ENCODE data around the gene DCXR. TPM values are rescaled to one million over a fixed set of nuclear protein-coding genes. Genes with fewer than 3 reads are reported as not detected.

The DCXR gene
- total and polyA plus RNA-seq, 2 donors (not counting 1 experiment from before 2014, with no cell fraction given) = 63.9 to 143 TPM

GRCh38 chr17:82073446-82073845 is 35.9 kb upstream of the DCXR start:
- TF ChIP-seq EZH2 (IDR thresholded peaks at IDR 0.05; ENCODE audit: borderline replicate concordance, insufficient read depth, low read depth, low read length, poor library complexity, severe bottlenecking) (no peak), CTCF (IDR thresholded peaks at IDR 0.05) (no peak)
- H3K4me3 Mint-ChIP-seq = no peak overlapping the region
- no peaks in the 10 kb centered on the region for H3K9me3 Mint-ChIP-seq (ENCODE audit: insufficient read depth)
- H3K79me2 ChIP-seq (ENCODE audit: control insufficient read depth, insufficient read depth, low read length) = no peaks in the 10 kb centered on the region
- no peak overlapping the region for H2AFZ ChIP-seq (ENCODE audit: insufficient read depth, low read depth, low read length, poor library complexity, severe bottlenecking)
- DNase-seq (no peak), ATAC-seq (ENCODE audit: low read depth) (no peak)
- H3K4me2 ChIP-seq (replicated peaks; ENCODE audit: low read depth, low read length, poor library complexity, severe bottlenecking) = no peak overlapping the region
- no peaks in the 10 kb centered on the region for H3K4me1 ChIP-seq (ENCODE audit: control insufficient read depth in 2 of 2, insufficient read depth in 2 of 2, low read length in 2 of 2)
- no peak overlapping the region for H3K9ac ChIP-seq (ENCODE audit: low read length)
- no peaks in the 10 kb centered on the region for H3K27me3 ChIP-seq (replicated peaks in 1 of 4; ENCODE audit: control extremely low read depth in 1 of 4, control insufficient read depth in 3 of 4, insufficient read depth in 4 of 4, low read length in 3 of 4)
- no peak overlapping the region for H3K4me3 ChIP-seq (ENCODE audit: control extremely low read depth in 1 of 5, extremely low read depth in 1 of 5, insufficient read depth in 1 of 5, low read depth in 2 of 5, low read length in 4 of 5)
- no peaks in the 10 kb centered on the region for H3K27me3 Mint-ChIP-seq
- H3K9me3 ChIP-seq (ENCODE audit: control extremely low read depth in 1 of 3, control insufficient read depth in 2 of 3, insufficient read depth in 1 of 3, low read length in 2 of 3) = no peaks in the 10 kb centered on the region
- ChIA-PET CTCF (no interaction called here), POLR2A (no interaction called here)
- no peaks in the 10 kb centered on the region for H4K20me1 ChIP-seq (ENCODE audit: control insufficient read depth, insufficient read depth, low read length, poor library complexity, severe bottlenecking)
- no peak overlapping the region for H3K27ac ChIP-seq (ENCODE audit: low read length in 2 of 2)
- H3K4me1 Mint-ChIP-seq = no peaks in the 10 kb centered on the region
- WGBS (ENCODE audit: insufficient coverage) = 89% methylated on average over 3 of the region's 9 CpGs
- intact Hi-C loops (cut with micrococcal nuclease) = no loop called here
- no peaks in the 10 kb centered on the region for H3K36me3 ChIP-seq (replicated peaks in 1 of 2; ENCODE audit: control extremely low read depth in 1 of 2, control insufficient read depth in 1 of 2, extremely low read depth in 1 of 2, insufficient read depth in 2 of 2, low read length in 1 of 2)
- H3K27ac Mint-ChIP-seq = no peak overlapping the region

DNA sequence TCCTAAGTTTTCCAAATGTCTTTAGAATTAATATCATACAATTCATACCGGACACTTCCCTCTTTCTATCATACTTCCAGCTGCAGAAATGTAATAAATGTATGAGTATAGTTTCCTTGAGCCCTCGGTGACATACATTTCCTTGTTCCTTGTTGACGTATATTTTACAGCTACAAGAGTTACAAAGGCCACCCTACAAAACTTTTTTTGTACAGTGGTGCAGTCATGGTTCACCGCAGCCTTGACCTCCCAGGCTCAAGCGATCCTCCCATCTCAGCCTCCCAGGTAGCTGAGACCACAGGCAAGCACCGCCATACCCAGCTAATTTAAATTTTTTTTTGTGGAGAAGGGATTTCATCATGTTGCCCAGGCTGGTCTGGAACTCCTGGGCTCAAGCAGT is 35.3 kb upstream of the DCXR start:
- no peak overlapping the region for H3K9ac ChIP-seq (ENCODE audit: low read length)
- no peaks in the 10 kb centered on the region for H3K9me3 ChIP-seq (ENCODE audit: control extremely low read depth in 1 of 3, control insufficient read depth in 2 of 3, insufficient read depth in 1 of 3, low read length in 2 of 3)
- ATAC-seq (ENCODE audit: low read depth) (no peak), DNase-seq (no peak)
- H3K4me3 ChIP-seq (ENCODE audit: control extremely low read depth in 1 of 5, extremely low read depth in 1 of 5, insufficient read depth in 1 of 5, low read depth in 2 of 5, low read length in 4 of 5) = no peak overlapping the region
- no peaks in the 10 kb centered on the region for H3K79me2 ChIP-seq (ENCODE audit: control insufficient read depth, insufficient read depth, low read length)
- no peaks in the 10 kb centered on the region for H3K4me1 Mint-ChIP-seq
- intact Hi-C loops (cut with micrococcal nuclease) = no loop called here
- no peak for TF ChIP-seq CTCF (IDR thresholded peaks at IDR 0.05)
- no peaks in the 10 kb centered on the region for H4K20me1 ChIP-seq (ENCODE audit: control insufficient read depth, insufficient read depth, low read length, poor library complexity, severe bottlenecking)
- no peaks in the 10 kb centered on the region for H3K4me1 ChIP-seq (ENCODE audit: control insufficient read depth in 2 of 2, insufficient read depth in 2 of 2, low read length in 2 of 2)
- ChIA-PET CTCF (no interaction called here), POLR2A (no interaction called here)
- H3K36me3 ChIP-seq (replicated peaks in 1 of 2; ENCODE audit: control extremely low read depth in 1 of 2, control insufficient read depth in 1 of 2, extremely low read depth in 1 of 2, insufficient read depth in 2 of 2, low read length in 1 of 2) = no peaks in the 10 kb centered on the region
- H2AFZ ChIP-seq (ENCODE audit: insufficient read depth, low read depth, low read length, poor library complexity, severe bottlenecking) = no peak overlapping the region
- no peak overlapping the region for H3K4me3 Mint-ChIP-seq
- WGBS (ENCODE audit: insufficient coverage) = no CpG with 5 or more reads among the region's 6 CpGs
- H3K27me3 ChIP-seq (replicated peaks in 1 of 4; ENCODE audit: control extremely low read depth in 1 of 4, control insufficient read depth in 3 of 4, insufficient read depth in 4 of 4, low read length in 3 of 4) = no peaks in the 10 kb centered on the region
- H3K4me2 ChIP-seq (replicated peaks; ENCODE audit: low read depth, low read length, poor library complexity, severe bottlenecking) = no peak overlapping the region
- H3K27ac Mint-ChIP-seq = no peak overlapping the region
- H3K9me3 Mint-ChIP-seq (ENCODE audit: insufficient read depth) = no peaks in the 10 kb centered on the region
- no peak overlapping the region for H3K27ac ChIP-seq (ENCODE audit: low read length in 2 of 2)
- H3K27me3 Mint-ChIP-seq = no peaks in the 10 kb centered on the region

Data from B cell (primary cell).